Upper lobe of left lung (tissue), 4 donors: Measurements from ENCODE around the gene APLNR.

Experiments
- POLR2A ChIP-seq, 4 donors: fragments of 450-650 bp; IDR thresholded peaks; one replicate each; pipeline ENCODE4 v1.5.1; 2016 to 2017; ENCODE audit warnings: antibody characterized with exemption in 4 of 4, mild to moderate bottlenecking in 2 of 4
- POLR2AphosphoS5 ChIP-seq, 2 donors: sonication (generic); formaldehyde crosslinking; IDR thresholded peaks; one replicate each; pipeline ENCODE4 v1.5.1; 2017; ENCODE audit warnings: antibody characterized with exemption in 2 of 2
- TF ChIP-seq, protein P1 (sequence below), 6 experiments: fragments of 450-650 bp in 4 of 6; fragments of 200-600 bp in 2 of 6; sonication (generic) in 2 of 6; IDR thresholded peaks; one replicate each; pipeline ENCODE4 v1.5.1; 2016 to 2019; ENCODE audit warnings: antibody characterized with exemption in 6 of 6

DNA sequence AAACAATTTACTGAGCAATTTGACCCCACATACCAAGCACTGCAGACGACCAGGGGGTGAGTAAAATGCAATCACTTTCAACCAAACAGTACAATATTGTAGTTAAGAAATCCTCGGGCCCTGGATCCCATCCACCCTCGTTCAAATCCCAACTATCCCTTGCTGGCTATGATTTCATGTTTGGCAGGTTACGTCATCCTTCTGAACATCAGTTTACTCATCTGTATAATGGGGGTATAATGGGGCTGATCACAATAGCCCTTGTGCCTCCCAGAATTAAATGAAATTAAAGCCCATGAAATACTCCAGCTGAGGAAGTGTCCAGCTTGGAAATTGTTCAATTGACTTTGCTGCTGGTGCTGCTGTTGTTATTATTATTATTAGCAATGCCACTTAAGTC, 20.6 kb downstream of the APLNR start:
- TF ChIP-seq POLR2A (IDR thresholded peaks at IDR 0.05) (no peak), POLR2AphosphoS5 (IDR thresholded peaks at IDR 0.05) (no peak)
- TF ChIP-seq, protein P1, sequence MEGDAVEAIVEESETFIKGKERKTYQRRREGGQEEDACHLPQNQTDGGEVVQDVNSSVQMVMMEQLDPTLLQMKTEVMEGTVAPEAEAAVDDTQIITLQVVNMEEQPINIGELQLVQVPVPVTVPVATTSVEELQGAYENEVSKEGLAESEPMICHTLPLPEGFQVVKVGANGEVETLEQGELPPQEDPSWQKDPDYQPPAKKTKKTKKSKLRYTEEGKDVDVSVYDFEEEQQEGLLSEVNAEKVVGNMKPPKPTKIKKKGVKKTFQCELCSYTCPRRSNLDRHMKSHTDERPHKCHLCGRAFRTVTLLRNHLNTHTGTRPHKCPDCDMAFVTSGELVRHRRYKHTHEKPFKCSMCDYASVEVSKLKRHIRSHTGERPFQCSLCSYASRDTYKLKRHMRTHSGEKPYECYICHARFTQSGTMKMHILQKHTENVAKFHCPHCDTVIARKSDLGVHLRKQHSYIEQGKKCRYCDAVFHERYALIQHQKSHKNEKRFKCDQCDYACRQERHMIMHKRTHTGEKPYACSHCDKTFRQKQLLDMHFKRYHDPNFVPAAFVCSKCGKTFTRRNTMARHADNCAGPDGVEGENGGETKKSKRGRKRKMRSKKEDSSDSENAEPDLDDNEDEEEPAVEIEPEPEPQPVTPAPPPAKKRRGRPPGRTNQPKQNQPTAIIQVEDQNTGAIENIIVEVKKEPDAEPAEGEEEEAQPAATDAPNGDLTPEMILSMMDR (IDR thresholded peaks at IDR 0.05): no peak
